HG03097 (cell line): ENCODE data around the gene PEAR1.

ENCODE experiments used
- ATAC-seq: cut with Tn5 transposase; IDR thresholded peaks from one replicate; pipeline ENCODE4 v1.9.1; 2021; ENCODE audit not compliant: unreplicated experiment, low FRiP score

Gene PEAR1

DNA sequence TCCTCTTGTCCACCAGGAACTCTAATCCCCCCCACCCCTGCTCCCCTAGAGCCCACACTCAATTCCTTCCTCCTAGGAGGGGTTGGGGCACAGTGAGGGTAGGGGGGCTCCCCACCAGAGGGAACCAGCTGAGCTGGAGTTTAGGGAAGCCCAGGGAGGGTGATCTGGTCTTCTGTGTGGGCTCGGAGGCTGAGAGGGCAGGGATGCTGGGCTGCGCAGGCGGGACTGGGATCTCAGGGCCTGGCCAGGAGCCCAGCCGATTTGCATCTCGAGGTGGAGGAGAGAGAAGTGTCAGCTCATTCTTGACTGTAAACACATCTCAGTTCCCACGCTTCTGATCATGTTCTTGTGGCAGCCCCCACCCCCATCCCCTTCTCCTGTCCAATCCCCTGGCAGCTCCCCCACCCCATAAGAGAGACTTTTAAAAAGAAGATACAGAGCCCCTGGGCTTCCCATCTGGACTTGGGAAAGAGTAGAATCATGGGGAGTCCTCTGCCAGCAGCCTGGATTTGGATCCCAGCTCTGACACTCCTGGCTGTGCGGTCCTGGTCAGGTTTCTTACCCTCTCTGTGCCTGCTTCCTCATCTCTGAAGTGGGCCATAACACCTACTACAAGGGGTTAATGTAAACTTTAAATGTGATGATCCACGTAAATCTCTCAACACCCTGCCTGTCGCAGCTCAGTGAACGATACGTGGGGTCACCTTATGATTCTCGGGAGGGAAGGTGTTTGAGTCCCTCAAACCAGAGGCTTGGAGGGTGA, 6.6 kb downstream of the PEAR1 start:
- ATAC-seq = no peak

DNA sequence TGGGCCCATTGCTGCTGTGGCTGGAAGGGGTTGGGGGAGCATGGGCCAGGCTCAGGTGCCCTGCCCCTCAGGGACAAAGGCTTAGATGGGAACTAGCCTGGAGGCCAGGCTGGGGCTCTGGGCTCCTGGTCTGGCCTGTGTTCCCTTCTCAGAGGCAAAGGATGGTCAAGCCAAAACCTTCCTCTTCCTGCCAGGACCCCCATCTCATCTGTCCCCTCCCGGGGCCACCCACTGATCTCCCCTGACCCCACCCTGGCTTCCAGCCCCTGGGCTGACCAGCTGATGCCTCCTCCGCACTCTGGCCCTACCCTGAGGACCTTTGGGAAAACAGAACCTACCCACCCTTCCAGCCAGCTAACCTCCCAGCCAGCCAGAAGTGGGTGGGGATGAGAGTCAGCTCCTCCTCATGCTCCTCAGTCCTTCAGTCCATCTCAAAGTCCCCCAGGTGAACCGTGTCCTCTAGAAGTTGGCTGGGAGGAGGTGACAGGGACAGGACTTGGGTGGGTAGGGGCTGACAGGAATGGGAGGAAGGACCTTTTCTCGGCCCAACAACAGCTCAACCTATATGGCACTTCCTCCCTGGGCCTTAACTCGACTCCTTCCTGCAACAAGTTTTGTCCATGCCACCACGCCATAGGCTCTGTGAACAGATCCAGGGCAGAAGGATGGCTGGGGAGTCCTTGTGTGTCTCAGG, 7.5 kb downstream of the PEAR1 start:
- ATAC-seq = no peak

DNA sequence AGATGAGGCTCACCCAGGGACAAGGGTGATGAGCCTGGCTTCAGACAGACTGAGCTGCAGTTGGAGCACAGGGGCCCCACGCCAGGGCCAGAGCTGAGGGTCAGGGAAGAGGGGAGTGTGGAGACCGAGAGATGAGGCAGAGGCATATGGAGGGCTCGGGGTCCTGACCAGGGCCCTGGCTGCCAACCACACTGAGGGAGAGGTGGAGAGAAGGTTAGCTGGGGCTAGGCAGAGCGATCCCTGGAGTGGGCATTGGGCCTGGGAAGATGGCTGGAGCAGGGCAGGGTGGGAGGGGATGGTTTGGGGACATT, 8.0 kb downstream of the PEAR1 start:
- ATAC-seq = no peak

DNA sequence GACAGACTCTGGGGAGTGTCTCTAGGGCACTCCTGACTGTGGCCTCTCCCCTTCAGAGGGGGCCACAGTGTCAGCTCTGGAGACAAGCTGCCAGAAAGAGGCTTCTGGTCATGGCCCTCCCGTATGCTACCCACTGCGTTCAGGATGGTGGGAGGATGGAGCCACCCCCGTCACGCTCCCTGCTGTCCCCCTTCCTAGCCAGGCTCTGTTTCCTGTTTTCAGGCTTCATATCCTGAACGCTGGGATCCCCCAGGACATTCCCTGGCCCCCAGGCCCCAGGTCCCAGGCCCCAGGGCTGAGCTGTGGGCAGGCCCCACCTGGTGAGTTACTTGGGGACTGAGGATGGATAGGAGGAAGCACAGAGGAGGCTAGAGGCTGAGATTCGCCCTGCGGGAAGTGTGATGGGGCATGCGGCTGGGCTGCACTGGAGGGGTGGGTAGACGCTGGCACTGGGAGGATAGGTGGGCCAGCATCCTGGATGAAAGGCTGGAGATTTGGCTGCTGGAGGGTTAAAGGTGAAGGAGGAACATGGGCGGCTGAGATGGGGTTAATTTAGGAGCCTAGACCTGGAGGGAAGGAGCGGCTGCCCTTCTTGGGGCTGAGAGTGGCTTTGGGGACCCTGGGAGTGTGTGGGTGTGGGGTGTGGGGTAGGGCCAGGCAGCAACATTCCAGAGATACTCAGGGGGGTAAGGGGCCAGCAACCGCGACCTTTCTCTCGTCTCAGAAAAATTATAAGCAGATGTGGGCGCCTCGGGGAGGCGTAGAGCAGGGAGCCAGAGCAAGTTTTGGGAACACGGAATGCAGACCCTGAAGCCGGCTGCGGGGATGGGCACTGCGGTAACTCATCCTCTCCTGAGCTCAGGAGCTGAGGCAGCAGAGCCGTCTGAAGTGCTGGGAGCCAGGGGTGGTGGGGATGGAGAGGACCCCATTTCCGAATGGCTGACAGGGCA, 8.7 kb downstream of the PEAR1 start:
- no peak for ATAC-seq

DNA sequence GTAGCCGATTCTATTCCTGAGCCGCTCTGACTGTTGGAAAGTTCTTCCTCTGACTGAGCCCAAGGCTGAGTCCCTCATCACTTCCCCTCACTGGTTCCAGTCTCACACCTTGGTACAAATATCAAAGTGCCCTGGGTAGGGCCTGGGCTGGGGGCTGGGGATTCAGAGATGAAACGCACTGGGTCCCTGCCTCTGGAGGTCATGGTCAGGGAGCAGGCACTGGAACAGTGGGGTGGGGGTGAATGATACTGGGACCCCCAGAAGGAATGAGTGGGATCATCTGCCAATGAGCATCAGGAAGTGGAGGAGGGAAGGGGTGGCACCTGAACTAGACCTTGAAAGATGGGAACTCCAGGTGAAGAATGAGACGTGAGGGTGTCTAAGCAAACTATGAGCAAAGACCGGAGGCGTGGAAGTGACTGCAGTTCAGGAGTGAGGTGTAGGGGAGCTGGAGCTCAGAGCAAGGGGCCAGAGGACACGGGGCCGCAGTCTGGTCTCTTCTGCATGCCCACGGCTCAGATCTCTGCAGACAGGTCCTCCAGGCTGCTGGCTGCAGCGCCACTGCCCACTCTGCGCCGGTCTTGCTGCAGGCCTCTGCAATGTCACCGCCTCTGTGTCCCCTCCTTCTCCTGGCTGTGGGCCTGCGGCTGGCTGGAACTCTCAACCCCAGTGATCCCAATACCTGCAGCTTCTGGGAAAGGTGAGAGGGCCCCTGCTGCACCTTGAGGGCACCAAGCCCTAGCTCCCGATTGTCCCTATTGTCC, 10.0 kb downstream of the PEAR1 start:
- no peak for ATAC-seq

DNA sequence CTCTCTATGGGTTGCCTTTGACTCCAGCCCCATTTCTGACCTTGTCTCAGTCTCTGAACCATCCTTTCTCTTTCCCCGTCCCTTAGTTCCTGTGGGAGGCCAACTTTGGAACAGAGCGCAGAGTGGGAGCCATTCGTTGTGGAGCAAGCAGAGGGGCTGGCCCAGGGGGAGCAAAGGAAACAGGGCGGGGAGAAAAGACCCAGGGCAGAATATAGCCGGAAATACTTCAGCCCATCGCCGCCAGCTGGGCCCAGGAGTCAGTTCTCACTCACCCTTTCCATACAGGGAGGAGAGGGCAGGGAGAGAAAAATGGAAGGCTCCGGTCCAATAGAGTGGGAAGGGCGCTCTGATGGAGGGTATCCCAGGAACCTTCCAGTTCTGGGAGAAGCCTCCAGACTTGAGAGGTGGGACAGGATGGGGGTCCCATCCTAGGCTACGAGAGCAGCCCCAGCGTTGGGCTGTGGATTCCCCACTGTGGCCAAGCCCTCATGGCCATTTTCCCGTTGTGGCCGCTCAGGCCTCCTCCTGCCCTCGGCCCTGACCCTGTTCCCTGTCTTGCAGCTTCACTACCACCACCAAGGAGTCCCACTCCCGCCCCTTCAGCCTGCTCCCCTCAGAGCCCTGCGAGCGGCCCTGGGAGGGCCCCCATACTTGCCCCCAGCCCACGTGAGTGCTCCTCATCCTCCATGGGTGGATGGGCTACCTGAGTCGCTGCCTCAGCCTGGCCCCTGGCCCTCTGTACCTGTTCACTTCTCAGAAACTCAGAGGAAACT, 10.9 kb downstream of the PEAR1 start:
- no peak for ATAC-seq

DNA sequence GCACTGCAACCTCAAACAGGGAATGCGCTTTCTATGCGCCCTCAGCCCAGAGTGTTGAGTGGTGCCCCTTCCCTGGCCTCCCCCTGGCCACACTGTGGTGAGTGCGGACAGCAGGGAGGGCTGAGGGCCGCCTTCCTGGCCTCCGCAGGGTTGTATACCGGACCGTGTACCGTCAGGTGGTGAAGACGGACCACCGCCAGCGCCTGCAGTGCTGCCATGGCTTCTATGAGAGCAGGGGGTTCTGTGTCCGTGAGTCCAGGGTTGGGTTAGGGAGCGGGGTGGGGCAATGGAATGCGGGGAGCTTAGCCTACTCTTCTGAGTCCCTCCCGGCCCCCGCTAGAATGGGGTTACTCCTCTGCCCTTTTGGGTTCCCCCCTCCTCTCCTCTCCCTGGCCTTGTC, 11.7 kb downstream of the PEAR1 start:
- no peak for ATAC-seq

DNA sequence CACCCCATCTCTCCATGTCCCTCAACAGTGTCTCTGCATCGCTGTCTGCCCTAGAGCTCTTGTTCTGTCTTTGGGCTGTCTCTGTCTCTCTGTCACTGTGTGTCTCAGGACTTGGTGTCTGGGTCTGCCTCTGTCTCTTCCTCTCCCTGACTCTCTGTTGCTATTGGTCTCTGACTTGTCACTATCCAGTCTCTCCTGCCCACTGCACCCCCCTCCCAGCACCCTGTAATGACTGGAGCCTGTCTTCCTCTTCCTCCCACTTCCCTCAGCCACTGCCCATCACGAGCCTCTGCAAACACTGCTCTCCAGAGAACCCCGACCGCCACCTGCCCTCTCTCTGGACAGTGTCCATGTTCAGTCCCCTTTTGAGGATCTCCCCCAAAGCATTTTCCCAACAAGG, 12.1 kb downstream of the PEAR1 start:
- no peak for ATAC-seq

DNA sequence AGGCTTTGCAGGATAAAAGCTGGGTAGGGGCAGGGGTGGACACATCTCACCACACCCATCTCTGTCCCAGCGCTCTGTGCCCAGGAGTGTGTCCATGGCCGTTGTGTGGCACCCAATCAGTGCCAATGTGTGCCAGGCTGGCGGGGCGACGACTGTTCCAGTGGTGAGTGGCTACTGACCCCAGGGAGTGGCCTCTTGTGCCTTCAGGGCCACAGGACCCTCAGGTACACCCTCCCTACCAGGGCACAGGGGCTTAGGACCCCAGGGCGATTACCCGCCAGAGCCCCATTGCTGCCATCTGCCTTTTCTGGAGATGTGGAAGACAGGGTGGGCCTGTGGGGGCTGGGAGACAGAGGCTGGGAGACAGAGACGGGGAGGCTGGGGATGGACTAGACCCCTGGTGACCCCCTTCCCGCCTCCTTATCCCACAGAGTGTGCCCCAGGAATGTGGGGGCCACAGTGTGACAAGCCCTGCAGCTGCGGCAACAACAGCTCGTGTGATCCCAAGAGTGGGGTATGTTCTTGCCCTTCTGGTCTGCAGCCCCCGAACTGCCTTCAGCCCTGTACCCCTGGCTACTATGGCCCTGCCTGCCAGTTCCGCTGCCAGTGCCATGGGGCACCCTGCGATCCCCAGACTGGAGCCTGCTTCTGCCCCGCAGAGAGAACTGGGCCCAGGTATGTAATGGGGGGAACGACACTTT, 12.8 kb downstream of the PEAR1 start:
- ATAC-seq = no peak

DNA sequence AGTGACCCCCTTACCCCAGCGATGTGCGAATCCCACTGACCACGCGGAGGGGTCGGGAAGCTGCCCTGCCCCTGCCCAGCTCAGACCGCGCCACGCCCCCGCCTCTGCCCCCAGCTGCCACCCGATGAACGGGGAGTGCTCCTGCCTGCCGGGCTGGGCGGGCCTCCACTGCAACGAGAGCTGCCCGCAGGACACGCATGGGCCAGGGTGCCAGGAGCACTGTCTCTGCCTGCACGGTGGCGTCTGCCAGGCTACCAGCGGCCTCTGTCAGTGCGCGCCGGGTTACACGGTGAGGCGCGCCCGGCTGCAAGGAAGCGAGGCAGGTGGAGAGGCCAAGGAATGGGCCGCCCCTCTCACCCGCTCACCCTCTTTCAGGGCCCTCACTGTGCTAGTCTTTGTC, 15.0 kb downstream of the PEAR1 start:
- ATAC-seq = no peak

DNA sequence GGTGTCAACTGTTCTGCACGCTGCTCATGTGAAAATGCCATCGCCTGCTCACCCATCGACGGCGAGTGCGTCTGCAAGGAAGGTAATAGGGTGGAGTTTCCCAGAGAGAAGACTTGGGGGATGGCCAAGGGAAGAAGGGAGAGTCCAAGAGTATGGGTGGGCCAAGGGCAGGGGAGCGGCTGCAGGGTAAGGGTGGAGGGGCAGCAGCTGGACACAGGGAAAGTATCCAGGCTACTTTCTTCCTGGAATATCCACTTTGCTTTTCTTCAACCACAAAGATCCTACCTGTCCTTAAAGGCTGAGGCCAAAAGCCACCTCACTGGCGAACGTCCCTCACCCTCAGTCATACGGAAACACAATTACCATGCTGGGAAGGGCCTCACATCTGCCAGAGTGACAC, 15.4 kb downstream of the PEAR1 start:
- ATAC-seq = no peak

DNA sequence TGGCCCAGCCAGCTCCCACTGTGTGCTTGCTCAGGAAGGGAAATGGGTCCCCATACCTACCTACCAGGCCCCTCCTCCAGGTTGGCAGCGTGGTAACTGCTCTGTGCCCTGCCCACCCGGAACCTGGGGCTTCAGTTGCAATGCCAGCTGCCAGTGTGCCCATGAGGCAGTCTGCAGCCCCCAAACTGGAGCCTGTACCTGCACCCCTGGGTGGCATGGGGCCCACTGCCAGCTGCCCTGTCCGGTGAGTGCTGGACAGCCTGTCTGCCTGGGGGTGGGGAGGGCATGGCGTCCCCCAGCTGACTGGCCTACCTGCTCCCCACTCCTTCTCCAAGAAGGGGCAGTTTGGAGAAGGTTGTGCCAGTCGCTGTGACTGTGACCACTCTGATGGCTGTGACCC, 16.2 kb downstream of the PEAR1 start:
- no peak for ATAC-seq

DNA sequence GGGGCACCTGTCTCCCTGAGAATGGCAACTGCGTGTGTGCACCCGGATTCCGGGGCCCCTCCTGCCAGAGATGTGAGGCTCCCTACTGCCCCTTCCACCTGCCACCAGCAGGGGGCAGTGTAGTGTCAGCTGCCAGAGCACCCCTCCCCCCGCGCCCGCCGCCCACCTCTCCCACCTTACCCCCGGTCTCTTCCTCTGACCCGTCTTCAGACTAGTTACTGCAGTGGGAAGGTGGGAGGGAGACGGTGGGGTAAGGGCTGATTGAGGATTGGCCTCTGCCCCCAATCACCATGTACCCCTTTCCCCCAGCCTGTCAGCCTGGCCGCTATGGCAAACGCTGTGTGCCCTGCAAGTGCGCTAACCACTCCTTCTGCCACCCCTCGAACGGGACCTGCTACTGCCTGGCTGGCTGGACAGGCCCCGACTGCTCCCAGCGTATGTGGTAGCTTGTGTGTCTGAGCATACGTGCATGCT, 16.8 kb downstream of the PEAR1 start:
- ATAC-seq = no peak

DNA sequence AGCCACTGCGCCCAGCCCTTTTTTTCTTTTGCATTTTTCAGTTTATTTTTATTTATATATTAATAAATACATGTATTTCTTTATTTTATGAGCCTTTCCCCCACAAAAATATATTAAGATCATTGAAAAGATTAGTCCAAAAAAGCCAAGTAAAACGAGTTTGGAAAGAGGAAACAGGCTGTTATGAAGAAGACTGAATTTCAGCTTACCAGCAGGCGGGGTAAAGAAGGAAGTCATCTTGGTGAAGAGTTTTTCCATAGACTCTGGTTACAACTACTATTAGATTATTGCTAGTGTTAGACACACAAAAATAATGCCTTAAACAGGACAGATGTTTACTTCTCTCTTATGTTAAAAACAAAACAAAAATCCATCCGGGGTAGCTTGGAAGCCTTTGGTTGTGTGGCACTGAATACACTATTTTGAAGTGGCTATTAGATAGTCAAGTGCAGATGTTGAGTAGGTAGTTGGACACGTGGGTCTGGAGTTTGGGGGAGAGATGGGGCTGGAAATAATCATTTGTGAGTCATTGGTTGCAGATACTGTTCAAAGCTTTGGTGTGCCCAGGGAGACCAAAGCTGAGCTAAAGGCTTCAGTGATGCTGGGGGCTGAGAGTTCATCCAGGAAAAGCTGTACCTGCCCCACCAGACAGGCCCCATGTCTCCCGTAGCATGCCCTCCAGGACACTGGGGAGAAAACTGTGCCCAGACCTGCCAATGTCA, 18.2 kb downstream of the PEAR1 start:
- no peak for ATAC-seq

DNA sequence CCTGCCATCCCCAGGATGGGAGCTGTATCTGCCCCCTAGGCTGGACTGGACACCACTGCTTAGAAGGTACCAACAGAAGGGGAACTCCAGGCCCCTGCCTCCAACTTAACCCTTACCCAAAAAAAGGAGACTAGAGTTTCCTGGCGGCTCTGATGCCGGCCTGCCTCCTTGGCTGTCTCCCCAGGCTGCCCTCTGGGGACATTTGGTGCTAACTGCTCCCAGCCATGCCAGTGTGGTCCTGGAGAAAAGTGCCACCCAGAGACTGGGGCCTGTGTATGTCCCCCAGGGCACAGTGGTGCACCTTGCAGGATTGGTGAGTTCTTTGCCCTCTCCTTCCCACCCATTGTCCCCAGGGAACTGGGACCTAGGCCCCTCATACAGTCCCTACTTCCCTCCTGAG, 18.8 kb downstream of the PEAR1 start:
- no peak for ATAC-seq

DNA sequence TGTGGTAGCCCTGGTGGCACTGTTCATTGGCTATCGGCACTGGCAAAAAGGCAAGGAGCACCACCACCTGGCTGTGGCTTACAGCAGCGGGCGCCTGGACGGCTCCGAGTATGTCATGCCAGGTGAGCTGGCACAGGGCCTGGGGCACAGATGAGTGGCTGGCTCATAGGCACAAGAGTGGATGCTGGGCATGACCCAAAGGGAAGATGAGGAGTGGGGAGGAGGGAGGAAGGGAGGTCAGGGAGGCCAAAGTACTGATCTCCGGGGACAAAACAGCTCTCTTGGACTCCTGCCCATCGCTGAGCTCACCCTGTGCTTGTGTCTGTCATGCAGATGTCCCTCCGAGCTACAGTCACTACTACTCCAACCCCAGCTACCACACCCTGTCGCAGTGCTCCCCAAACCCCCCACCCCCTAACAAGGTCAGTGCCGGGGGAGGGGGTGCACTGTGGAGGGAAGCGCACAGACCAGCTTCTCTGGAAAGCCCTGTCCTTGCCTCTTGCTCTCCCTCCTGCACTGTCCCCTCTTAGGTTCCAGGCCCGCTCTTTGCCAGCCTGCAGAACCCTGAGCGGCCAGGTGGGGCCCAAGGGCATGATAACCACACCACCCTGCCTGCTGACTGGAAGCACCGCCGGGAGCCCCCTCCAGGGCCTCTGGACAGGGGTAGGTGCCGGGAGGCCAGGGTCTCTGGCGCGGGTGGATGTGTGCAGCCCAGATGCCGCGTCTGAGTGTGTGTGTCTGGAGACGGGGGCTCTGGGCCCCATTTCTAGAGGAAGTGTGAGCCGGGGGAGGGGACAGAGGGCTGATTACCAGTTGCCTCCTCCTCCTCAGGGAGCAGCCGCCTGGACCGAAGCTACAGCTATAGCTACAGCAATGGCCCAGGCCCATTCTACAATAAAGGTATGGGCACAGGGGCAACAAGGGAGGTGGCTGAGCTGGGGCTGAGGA, 19.6 kb downstream of the PEAR1 start:
- ATAC-seq = no peak

DNA sequence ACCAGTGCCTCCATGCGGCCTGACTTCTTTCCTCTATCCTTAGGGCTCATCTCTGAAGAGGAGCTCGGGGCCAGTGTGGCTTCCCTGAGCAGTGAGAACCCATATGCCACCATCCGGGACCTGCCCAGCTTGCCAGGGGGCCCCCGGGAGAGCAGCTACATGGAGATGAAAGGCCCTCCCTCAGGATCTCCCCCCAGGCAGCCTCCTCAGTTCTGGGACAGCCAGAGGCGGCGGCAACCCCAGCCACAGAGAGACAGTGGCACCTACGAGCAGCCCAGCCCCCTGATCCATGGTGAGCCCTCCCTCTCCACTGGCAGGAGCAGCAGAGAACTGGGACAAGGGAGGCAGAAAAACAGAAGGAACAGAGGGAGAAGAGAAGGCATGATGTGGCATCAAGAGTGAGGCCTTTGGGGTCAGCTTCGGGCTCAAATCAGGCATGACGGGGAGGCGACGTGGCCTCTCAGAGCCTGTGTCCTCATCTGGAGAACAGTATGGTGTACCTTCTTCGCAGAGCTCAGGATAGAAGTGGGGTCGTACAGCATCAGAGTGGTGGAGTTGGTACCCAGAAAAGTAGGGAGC, 20.4 kb downstream of the PEAR1 start:
- ATAC-seq = no peak
